UCSD-AML1 (cell line): ENCODE data around the gene SKP1.

Experiments used
- DNase-seq: peaks from one replicate; lab custom pipeline; 2025; ENCODE audit not compliant: unreplicated experiment; lab: John Stamatoyannopoulos, UW

SKP1 gene

DNA sequence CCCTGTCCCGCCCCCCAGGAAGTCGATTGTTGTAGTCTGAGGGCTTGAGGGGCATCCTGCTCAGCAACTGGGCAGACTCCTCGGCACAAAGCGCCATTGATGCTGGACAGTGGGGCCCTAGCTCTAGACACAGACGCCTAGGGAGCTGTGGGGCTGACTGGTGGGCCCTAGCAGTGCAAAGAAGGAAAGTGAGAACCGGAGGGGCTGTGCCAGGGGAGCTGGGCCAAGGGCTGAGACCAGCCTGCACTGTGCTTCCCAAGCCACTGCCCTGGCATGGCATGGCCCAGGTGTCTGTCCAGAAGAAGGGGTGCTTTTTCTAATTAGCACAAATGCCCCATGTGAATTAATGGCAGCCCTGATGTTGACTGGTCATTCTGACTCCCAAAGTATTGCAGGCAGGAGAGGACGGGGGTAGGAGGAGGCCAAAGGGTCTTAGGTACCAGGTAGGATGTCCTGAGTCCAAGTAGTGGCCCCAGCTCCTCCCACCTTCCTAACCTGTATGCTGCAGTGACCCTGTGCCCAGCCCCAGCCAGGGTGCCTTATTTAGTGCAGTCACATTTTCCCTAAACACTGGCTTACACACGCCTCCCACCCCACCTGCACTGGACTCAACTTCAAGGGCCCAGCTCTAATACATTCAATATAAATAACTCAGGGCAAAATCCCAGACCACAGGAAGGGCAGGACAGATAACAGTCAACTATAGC, 46.4 kb downstream of the SKP1 start:
- no peak for DNase-seq

DNA sequence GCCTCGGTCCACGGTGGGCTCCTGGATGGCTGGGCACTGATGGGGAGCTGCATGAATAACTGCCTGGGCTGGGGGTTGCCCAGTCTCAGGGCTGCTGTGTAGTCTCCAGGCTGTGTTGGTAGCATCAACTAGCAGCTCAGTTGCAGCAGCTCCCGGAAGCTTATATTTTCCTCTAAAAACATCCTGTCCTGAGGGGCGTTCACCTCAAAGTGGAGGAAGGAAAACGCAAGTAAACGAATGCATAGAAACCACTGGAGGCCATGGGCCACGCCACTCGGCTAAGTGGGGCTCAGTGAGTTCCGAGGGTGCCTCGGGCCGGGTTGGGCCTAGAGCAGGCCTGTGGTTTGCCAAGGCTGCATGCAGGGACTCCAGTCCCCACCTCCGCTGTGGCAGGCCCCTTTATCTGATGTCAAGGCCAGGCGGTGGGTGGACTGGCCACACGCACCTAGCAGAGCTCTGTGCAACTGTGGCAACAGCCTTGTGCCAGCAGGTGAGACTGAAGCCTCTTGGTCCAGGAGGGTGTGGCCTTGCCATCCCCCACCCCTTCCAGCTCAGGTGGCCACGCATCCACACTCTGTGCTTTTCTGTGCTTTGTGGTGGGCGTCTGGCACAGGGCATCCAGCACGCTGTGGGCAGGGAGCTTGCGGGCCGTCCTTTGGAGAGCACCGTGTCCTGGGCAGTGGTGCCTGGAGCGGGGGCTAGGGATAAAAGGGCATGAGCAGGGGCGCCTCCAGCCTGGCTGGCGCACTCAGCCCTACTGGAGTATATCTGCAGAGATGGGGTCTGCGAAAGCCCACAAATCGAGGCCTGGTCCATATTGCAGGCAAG, 47.1 kb downstream of the SKP1 start:
- no peak for DNase-seq

- DNase-seq, result no peak
Observed at GRCh38 chr5:134128648-134128995, 48.1 kb downstream of the SKP1 start.

- DNase-seq, result no peak
Observed at GRCh38 chr5:134127988-134128647, 48.6 kb downstream of the SKP1 start.

- no peak for DNase-seq
Observed at GRCh38 chr5:134127376-134127861, 49.3 kb downstream of the SKP1 start.

- no peak for DNase-seq
Observed at GRCh38 chr5:134125039-134126015, 51.4 kb downstream of the SKP1 start.

DNA sequence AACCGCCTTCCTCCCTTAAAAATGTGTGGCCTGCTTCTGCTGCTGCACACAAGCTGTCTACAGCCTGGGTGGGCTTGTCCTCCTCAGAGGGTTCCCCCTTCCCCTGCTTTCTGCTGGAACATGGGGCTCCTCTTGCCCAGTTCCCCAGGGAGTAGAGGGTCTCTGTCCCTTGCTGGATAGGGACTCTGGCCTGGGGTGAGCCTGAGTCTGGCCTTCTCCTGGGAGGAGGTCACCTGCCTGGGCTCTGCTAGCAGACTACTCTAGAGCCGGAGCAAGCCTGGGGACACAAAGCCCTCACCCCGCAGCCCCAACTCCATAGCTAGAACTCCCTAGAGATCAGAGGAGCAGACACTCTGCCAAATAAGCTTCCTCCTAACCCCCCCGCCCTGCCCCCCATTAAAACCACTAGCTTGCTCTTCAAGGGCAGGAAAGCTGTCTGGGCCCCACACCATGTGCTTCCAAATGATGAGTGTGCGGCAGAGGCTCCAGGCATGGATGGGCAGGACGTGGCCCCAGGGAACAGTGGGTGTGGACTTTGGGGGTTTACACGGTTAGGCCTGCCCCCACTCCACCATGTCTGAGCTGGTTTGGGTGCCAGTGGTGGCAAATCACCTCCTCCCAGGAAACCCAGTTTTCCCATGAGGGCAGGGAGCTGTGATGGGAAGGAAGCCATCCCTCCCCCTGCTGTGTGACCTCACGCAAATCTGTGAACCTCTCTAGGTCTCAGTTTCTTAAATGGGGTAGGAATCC, 52.3 kb downstream of the SKP1 start:
- no peak for DNase-seq

DNA sequence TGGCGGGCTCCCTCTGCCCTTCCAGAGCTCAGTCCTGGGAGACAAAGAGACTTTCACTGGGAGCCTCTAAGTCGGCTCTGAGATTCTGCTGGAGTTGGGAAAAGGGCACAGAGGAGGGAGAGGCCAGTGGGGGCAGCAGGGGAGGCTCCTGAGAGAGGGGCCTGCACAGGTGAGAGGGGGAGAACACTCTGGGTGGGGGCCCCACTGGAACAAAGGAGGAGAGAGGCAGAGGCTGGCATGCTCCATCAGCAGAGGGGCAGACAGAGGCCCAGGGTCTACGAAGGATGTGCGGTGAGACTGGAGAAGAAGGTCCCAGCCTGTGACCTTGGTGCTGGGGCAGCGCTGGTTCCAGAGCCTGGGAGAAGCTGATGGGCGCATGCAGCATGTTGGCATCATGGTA, 53.4 kb downstream of the SKP1 start:
- DNase-seq, result no peak

GRCh38 chr5:134122530-134122929, 54.2 kb downstream of the SKP1 start:
- no peak for DNase-seq

DNA sequence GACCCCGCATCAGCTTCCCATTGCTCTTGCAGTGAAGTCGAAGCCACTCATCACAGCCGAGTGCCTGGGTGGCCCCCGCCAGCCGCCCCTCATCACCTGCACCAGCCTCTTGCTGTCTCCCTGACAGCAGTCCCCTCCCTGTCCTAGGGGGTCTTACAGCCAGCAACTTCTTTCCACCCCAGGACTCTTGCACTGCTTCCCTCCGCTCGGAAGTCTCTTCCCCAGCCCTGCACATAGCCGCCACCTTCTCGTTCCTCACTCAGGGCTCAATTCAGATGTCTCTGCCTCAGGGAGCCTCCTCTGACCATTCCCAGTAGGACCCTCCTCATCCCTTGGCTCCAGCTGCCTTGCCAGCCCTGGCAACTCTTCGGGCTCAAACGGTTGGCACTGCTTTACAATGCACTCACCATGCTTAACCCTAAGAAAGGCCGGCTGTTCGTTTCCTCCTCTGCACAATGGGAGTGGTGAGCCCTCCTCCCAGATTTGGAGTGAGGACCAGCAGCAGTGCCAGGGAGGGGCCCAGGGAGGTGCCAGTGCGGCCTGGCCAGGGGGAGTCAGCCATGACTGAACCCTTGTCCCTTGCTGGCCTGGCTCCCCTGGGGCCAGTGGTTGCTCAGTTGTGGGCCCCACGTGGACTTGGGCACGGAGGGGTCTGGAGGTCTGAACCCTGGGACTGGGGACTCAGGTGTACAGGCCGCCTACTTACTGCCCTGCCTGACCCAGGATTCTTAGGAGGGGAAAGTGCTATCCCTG, 56.2 kb downstream of the SKP1 start:
- no peak for DNase-seq

- DNase-seq, result no peak
Observed at GRCh38 chr5:134119720-134120119, 57.0 kb downstream of the SKP1 start.

- no peak for DNase-seq
Observed at GRCh38 chr5:134118212-134118835, 58.4 kb downstream of the SKP1 start.

DNA sequence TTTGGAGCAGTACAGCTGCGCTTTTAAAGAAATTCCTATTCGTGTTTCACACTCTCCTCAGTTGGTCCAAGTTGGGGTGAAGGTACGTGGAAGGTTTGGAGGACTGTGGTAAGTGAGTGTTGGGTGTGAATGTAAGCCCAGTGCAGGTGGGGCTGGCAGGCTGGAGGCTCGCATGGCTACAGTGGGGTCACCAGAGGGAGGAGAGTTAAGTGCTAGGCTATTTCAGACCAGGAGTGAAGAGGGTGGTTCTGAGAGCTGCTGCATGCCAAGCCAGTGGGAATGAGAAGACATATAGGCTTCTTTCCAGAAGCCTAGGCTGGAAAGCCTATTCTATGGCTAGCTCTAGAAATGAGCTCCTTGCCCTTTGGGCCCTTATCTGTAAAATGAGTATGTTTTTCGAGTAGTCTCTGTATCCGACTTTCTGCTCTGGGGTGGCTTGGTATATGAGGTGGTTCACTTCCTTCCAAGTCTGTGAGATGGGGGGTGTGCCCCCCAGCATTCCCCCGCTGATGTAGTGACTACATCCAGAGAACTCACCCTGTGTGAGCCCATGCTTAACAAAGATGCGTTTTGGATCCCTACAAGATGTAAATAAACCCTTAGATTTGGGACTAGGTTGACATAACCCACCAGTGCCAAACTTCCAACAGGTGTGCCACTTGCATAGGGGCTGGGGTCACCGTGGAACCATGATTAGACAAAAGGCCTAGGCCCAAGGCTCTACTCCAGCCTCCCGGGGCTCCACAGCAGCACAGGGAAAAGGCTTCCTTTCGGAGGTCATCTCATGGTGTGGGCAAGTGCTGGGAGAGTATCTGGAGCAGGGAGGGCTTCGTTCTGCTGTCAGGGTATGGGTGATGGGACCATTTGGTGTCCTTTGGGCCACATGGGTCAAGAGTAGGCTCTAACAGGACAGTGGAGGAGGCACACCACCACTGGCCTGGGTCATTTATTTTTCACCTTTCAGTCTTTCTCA, 59.7 kb downstream of the SKP1 start:
- DNase-seq, result no peak

DNA sequence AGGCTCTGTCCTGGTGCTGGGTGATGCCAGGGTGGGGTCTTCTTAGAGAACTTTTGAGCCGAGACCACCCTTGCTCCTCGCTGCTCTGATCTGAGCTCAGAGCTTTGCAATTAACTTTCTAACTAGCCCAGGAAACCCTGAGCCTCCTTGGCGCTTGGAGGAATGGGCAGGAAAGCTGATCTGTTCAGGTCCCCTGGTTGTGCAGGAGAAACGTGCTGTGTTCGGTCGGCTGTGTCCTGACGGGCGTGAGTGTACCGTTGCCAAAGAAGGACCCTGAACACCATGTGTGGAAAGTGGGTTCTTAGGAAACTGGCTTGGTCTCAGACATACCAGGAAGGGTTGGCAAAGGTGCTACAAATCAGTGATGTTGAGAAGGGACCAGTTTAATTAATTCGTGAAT, 60.5 kb downstream of the SKP1 start:
- no peak for DNase-seq

GRCh38 chr5:134115806-134116175, 61.0 kb downstream of the SKP1 start:
- no peak for DNase-seq

DNA sequence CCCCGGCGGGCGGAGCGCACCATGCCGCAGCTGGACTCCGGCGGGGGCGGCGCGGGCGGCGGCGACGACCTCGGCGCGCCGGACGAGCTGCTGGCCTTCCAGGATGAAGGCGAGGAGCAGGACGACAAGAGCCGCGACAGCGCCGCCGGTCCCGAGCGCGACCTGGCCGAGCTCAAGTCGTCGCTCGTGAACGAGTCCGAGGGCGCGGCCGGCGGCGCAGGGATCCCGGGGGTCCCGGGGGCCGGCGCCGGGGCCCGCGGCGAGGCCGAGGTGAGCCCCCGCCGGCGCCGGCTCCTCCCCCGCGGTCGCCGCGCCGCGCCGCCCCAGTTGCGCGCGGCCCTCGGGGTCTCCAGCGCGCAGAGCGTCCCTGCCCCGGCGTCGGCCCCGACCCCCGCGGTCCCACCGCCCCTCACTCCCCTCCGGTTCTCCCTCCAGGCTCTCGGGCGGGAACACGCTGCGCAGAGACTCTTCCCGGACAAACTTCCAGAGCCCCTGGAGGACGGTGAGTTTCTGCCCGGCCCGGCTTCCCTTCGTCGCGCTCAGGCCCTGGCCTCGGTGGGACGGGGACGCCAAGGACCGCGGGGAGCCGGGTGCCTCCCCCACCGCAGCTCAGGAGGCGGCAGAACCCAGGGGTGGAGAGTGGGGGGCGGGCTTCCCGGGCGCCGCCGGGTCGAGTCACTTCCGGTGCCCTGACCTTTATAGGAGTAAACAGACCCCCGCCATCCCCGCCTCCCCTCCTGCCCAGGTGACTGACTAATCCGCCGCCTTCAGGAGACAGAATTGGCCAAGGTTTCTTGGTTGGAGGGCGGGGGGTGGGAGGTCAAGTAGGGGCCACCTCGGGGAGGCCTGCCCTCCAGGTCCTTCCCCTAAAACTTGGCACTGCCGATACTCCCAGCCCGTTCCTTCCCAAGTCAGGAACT, 61.6 kb downstream of the SKP1 start:
- no peak for DNase-seq
